Kasumi-1 (cell line): ENCODE measurements around the gene PNN.

Source experiments
- DNase-seq, 2 experiments: peaks; one replicate each; lab custom pipeline; 2025; lab: John Stamatoyannopoulos, UW

PNN gene

GRCh38 chr14:39229601-39230110, 54.6 kb downstream of the PNN start:
- DNase-seq, result no peak

GRCh38 chr14:39230416-39231035, 55.5 kb downstream of the PNN start:
- DNase-seq, result no peak

DNA sequence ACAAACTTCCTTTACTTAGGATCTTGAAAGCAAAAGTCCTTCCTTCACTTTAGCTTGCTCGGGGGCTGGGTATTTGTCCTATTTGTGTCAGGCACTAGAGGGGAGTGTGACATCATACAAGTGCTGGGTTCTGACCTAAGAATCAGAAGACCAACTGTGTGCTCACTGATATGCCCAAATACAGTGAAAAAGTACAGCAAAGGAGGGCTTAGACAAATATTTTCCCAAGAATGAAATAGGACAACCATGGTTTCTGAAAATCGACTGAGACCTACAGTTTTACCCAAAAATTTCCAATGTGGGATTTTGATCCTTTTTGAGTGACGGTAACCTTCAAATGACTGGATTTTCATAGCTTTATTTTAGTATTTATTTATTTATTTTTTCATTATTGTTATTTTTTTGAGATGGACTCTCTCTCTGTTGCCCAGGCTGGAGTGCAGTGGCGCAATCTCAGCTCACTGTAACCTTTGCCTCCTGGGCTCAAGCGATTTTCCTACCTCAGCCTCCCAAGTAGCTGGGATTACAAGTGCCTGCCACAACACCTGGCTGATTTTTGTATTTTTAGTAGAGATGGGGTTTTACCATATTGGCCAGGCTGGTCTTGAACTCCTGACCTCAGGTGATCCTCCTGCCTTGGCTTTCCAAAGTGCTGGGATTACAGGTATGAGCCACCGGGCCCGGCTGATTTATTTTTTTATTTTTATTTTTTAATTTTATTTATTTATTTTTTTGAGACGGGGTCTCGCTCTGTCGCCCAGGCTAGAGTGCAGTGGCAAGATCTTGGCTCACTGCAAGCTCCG, 56.9 kb downstream of the PNN start:
- peak; percentile 81 to 84 for DNase-seq
